NCI-H345 treated with DMSO at 0.1 percent for 48 hours (cell line): ENCODE data around the gene LPIN1.
A peak's percentile ranks its signal among the peaks of the same experiment; 100 is the strongest.

ENCODE experiments used
- DNase-seq: peaks from one replicate; lab custom pipeline; 2025; ENCODE audit not compliant: unreplicated experiment; lab: John Stamatoyannopoulos, UW

The LPIN1 gene

DNA sequence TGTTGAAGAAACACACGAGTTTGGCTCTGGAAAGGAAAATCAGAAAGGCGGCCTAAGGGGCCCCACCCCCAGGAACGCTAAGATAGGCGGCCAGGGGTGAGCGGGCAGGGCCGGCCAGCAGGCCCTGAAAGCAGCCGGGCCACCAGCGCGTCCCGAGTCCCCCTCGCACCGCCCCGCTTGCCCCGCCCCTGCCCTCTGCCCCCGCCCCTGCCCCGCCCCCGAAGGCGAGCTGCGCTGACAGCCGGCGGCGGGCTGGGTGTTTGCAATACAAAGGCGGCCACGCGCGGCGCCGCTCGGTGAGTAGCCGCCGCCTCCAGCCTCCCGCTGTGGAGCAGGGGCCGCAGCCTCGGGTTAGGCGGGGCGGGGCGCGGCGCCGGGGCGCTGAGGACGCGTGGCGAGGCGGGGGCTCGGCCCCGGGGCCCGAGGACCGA lies at the start of gene LPIN1:
LPIN1 (plus strand) TSS at position 257 of the 431 bp plus-strand sequence. CDS start 18,910 bp downstream, outside the sequence.
- peak; percentile 64 for DNase-seq

- DNase-seq, result no peak
These were observed 49.7 kb upstream of the LPIN1 start for GRCh38 chr2:11696736-11697102.

- DNase-seq, result no peak
These were observed 49.1 kb upstream of the LPIN1 start for GRCh38 chr2:11697103-11697871.

DNA sequence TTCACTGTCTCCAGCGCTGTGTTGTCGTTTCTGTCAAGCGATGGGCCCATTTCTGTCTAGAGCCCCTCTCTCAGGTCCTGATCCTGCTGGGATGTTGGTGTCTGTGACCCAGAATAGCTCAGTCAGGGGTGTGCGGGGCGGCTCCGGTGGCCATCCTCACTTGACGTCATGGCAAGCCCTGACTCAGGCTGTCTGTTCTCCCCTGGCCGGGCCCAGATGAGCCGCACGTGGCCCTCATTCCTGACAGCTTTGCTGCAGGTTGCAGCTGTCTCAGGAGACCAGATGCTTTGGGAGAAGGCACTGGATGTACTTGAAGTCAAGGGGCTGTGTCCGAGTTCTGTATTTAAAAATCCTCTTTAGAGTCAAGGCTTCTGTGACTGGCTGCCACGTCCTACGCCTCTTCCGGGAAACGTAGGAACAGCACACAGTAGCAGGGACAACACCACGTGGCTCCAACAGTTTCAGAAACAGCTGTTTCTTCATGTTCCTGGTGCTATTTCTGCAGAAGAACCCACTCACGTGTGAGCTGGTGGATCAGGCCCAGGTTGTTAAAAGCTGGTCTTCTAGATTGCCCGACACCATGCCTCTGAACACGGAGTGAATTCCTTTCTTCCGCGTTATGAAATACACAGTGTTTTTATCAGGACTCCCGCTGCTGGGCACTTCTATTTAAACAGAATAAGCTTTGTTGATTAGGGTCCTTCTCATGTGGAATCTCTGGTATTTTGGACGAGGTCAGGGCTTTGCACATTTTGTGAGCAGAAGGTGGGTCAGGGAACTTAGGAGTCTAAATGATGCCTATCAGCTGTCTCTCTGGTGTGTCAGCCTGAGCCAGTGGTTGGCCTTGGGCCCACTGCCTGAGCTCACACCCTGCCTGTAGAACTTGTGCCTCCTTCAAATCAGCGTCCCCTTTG lies 48.2 kb upstream of the LPIN1 start:
- no peak for DNase-seq

- DNase-seq, result no peak
These were observed 46.5 kb upstream of the LPIN1 start for GRCh38 chr2:11699686-11700670.

- DNase-seq, result no peak
These were observed 45.2 kb upstream of the LPIN1 start for GRCh38 chr2:11701206-11701605.

DNA sequence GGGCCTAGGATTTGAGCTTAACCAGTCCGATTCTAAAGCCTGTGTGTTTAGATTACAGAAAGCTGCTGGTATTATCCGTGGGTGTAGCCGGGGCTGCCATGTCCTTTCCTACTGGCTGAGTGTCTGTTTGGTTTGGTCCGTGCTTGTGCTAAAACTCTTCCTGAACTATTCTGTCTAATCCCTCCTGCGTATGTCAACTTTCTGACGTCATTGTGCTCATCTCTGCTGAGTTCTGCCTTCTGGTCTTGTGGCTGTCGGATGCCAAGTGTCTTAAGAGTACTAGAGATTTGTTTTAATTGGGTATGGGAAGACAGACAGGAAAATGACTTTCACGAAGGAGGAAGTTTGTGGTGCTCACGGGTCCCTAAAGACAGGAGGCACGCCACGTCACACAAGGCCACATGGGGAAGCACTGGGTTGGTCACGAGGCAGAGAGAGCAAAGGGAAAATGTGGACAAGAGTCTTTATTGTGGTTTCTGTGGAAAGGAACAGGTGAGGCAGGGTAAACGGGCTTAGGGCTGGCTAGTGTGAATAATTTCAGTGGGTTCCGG lies 44.6 kb upstream of the LPIN1 start:
- no peak for DNase-seq

- no peak for DNase-seq
These were observed 43.5 kb upstream of the LPIN1 start for GRCh38 chr2:11702946-11703345.

DNA sequence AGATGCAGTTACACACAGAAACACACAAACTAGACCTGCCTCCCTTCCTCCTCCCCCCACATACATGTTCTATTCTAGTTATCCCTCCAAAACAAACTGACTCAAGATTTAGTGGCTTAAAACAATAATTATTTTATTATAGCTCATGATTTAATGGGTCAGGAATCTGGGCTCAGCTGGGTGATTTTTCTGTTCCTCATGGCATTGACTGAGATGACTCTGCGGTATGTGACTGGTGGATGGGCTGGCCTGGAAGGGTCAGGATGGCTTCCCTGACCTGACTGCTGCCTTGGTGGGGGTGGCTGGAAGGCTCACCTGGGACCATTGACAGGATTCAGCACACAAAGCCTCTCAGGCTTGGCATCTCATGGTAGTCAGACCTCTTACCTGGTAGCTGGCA lies 42.7 kb upstream of the LPIN1 start:
- DNase-seq, result no peak

- DNase-seq, result no peak
These were observed 41.4 kb upstream of the LPIN1 start for GRCh38 chr2:11705063-11705462.

- DNase-seq, result no peak
These were observed 40.7 kb upstream of the LPIN1 start for GRCh38 chr2:11705711-11706110.

DNA sequence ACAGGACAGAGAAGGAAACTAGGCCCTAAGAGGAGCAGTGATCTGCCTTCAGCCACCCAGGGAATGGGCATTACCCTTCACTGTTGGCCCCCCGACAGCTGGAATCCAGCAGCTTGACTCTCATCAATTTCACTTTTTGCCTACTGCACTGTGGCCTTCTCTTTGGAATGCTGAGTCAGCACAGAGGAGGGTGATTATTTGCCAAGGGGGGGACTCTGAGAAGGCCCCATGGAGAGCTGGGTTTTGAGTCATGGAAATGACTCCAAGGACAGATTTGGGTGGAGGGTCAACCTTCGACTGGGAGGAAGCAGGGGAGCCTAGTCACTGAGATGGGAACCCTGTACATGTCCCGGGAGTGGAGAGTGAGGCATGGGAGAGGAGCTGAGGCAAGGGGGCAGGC lies 38.3 kb upstream of the LPIN1 start:
- no peak for DNase-seq

DNA sequence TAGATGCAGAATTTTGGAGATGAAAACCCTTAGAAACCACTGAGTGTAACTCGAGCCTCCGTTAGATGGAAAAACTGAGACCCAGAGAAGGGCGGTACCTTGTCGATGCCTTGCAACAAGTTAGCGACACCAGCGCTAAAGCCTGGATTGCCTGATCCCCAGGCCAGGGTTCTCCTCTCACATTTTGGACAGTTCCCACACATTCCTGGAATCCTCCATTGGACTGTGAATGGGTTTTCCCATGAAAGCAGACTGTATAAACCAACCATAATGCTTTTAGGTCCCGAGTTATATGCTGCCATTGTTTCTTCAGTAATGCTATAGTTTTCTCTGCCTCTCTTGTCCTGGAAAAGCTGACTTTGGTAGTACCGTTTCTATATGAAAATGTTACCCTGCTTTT lies 37.1 kb upstream of the LPIN1 start:
- no peak for DNase-seq

DNA sequence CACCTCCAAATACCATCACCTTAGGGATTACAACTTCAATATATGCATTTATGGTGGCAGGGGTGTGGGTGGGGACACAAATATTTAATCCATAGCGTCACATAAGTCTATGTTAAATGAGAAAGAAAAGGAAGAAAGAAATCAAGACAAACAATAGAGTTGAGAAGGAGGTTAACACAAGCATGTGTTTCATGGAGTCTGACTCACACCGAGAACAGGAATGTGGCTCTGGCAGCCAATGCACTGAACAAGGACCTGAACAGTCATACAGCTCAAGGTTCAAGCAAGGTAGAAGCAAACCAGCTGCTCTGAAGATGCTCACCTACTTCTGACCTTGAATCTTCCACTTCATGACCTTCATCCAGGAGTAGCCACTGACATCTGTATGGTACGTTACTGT lies 36.2 kb upstream of the LPIN1 start:
- no peak for DNase-seq

- DNase-seq, result no peak
These were observed 35.6 kb upstream of the LPIN1 start for GRCh38 chr2:11710632-11711353.

DNA sequence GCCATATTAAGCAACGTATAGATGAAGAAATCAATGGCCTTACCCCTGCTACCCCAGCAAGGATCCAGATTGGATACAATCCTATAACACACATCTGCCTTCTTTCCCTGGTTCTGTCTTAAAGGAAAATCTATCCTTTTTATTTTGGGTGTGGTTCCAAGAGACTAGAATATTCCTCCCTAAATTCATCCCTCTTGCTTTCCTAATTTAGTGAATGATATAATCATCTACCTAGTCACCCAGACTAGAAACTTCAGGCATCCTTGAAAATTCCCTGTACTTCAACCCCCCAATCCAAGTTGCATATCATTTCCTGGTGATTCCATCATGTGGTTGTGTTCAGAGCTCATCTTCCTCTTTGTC lies 35.1 kb upstream of the LPIN1 start:
- DNase-seq, result no peak

DNA sequence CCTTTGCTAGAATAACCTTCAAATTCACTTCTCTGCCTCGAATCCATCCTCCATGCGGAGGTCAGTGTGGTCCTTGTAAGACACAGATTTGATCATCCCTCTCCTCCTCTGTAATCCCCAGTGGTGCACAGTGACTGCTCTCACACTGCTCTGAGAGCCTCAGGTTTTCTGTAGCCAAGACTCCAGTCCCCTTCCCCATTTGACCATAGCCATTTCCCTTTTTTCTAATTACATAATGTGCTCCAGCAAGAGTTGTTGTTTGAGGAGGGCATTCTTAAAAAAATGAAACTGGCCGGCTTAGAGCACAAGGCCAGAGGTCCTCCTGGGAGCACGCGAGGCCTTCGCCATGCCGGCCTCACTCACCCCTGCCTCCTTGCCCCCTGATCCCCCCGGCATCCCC lies 34.7 kb upstream of the LPIN1 start:
- no peak for DNase-seq

DNA sequence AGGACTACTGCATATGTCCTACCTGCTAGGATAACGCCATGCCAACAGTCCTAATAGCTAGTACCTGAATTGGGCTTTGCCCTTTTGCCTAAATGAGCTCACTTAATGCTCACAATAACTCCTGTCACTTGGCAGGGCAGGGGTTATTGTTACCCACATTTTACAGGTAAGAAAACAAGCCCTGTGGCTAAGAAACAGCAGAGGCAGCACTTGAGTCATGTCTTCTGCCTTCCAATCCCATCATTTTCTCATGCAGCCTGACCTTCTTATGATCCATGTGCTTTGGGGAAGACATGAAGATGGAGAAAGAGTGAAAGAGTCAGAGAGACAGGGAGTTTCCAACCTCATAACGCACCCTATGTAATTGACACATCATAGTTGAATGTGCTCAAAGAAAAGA lies 33.6 kb upstream of the LPIN1 start:
- DNase-seq, result no peak

DNA sequence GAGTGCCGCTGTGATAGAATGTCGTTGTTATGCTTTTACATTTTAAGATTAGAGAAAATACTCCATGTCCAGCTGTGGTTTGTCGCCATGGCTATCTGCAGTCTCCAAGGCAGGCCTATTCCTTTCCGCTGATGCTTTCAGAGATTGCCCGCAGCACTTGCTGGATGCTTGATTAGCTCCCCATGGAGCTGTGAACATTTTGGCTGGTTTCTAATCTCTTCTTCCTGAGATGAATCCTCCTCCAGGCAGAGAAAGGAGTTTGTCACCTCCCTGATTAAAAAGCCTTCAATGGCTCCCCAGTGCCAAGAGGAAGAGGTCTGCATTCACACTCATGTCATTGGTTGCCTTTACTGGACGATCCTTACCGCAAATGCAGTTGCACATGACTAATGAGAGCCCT lies 32.6 kb upstream of the LPIN1 start:
- DNase-seq, result no peak

GRCh38 chr2:11715987-11716652 lies 30.3 kb upstream of the LPIN1 start:
- no peak for DNase-seq
